ENCODE data around the gene SERPINE1. TPM values are rescaled to one million over a fixed set of nuclear protein-coding genes. Genes with fewer than 3 reads are reported as not detected.
A peak's percentile ranks its signal among the peaks of the same experiment; 100 is the strongest.
"Not testable (repeated sequence)": the region's sequence is repeated elsewhere in the genome, so short reads cannot be mapped to it uniquely, and the experiment has no call there.

The SERPINE1 gene
- total and polyA plus RNA-seq, 9 donors: 4.0 to 81.6 (median 19.9) TPM

GRCh38 chr7:101104799-101105198, 22.1 kb upstream of the SERPINE1 start:
- H3K4me1 ChIP-seq (ENCODE audit: insufficient read depth): peaks cover 4% of the 10 kb centered on the region
- 72 to 77% (median 76%) methylated on average over 3 of the region's 3 CpGs for WGBS, 3 donors
- intact Hi-C loops (cut with DNase I): loop anchor here in 1 of 4 donors (5.0 kb wide), 1 partner anchor 33 kb away; no protein-coding TSS in a partner anchor
- no peak overlapping the region for H3K4me3 ChIP-seq
- TF ChIP-seq EP300 (IDR thresholded peaks at IDR 0.05) (no peak), POLR2A (IDR thresholded peaks at IDR 0.05) (no peak), CTCF (IDR thresholded peaks at IDR 0.05) (no peak)
- no peak overlapping the region for H3K27ac ChIP-seq
- no peaks in the 10 kb centered on the region for H3K27me3 ChIP-seq
- DNase-seq: no peak
- H3K36me3 ChIP-seq: no peaks in the 10 kb centered on the region
- H3K9me3 ChIP-seq: no peaks in the 10 kb centered on the region

DNA sequence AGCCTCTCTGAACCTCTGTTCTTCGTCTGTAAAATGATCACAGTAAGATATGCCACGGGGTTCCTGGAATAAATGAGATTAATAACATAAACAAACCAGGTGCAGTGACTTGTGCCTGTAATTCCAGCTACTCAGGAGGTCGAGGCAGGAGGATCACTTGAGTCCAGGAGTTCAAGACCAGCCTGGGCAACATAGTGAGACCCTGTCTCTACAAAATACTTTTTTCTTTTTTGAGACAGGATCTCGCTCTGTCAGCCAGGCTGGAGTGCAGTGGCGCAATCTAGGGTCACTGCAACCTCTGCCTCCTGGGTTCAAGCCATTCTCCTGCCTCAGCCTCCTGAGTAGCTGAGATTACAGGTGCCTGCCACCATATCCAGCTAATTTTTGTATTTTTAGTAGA, 21.7 kb upstream of the SERPINE1 start:
- H3K36me3 ChIP-seq; H3K4me1 ChIP-seq (ENCODE audit: insufficient read depth); H3K9me3 ChIP-seq; intact Hi-C loops (cut with DNase I); H3K4me3 ChIP-seq; DNase-seq; H3K27me3 ChIP-seq; H3K27ac ChIP-seq: not testable (repeated sequence)
- 78 to 83% (median 82%) methylated on average over 5 of the region's 5 CpGs for WGBS, 3 donors

DNA sequence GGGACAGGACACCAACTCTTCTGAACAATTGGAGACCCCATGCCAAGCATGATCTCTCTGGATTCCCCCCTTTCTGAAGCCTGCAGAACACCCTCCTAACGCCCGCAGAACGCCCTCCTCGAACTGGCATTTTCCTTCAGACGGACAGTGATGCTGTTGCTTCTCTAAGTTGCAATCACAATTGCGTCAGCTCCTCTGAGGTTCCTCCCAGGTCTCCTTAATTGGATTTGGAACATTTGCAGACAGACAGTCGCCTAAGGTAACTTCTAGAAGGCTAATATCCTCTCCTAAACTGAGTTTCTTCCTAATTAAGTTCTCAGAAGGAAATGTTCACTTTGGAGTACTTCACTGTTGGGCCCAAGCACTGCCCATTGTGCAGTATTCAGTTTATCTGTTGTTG, 20.5 kb upstream of the SERPINE1 start:
- WGBS, 3 donors: 91 to 93% (median 92%) methylated on average over 7 of the region's 7 CpGs

GRCh38 chr7:101108330-101108857, 18.5 kb upstream of the SERPINE1 start:
- Histone ChIP-seq H3K4me3 (no peak overlapping the region), H3K9me3 (no peaks in the 10 kb centered on the region), H3K4me1 (ENCODE audit: insufficient read depth) (peaks cover 8% of the 10 kb centered on the region), H3K36me3 (no peaks in the 10 kb centered on the region), H3K27ac (no peak overlapping the region), H3K27me3 (no peaks in the 10 kb centered on the region)
- 34 to 42% (median 42%) methylated on average over 16 of the region's 16 CpGs for WGBS, 3 donors
- intact Hi-C loops (cut with DNase I): no loop called here
- DNase-seq: peak in 3 of 5 donors; percentile 70 to 81 (median 71)
- TF ChIP-seq POLR2A (IDR thresholded peaks at IDR 0.05): no peak
- TF ChIP-seq EP300 (IDR thresholded peaks at IDR 0.05): no peak
- no peak for TF ChIP-seq CTCF (IDR thresholded peaks at IDR 0.05)

More for the DNA sequence above, 20.5 kb upstream of the SERPINE1 start:
- intact Hi-C loops (cut with DNase I): no loop called here
- no peaks in the 10 kb centered on the region for H3K27me3 ChIP-seq
- no peak for DNase-seq
- peaks cover 2% of the 10 kb centered on the region for H3K4me1 ChIP-seq (ENCODE audit: insufficient read depth)
- no peak for TF ChIP-seq EP300 (IDR thresholded peaks at IDR 0.05)
- no peak for TF ChIP-seq CTCF (IDR thresholded peaks at IDR 0.05)
- TF ChIP-seq POLR2A (IDR thresholded peaks at IDR 0.05): no peak
- no peaks in the 10 kb centered on the region for H3K36me3 ChIP-seq
- no peaks in the 10 kb centered on the region for H3K9me3 ChIP-seq
- no peak overlapping the region for H3K27ac ChIP-seq
- H3K4me3 ChIP-seq: no peak overlapping the region

DNA sequence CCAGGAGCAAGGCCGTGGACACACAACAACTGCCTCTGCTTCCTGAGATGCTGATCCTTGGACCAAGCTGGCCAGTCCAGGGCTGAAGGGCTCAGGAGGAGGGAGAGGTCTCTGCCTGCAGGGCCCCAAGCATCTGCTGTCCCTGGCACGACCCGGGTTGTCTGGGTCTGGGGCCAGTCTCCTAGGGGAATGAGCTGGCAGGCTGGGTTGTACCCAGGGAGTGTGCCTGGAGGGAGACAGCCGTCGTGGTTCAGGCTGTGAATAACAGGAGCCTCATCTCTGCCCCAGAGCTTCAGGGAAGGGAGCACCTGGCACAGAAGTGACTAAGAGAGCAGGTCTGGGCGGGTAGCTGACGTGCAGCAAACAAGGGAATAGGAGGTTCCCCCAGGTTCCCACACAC, 17.9 kb upstream of the SERPINE1 start:
- Histone ChIP-seq H3K27me3 (no peaks in the 10 kb centered on the region), H3K4me1 (ENCODE audit: insufficient read depth) (peaks cover 8% of the 10 kb centered on the region), H3K27ac (no peak overlapping the region), H3K36me3 (no peaks in the 10 kb centered on the region), H3K4me3 (no peak overlapping the region), H3K9me3 (no peaks in the 10 kb centered on the region)
- WGBS, 3 donors: 79 to 87% (median 81%) methylated on average over 7 of the region's 7 CpGs
- TF ChIP-seq POLR2A (IDR thresholded peaks at IDR 0.05) (no peak), CTCF (IDR thresholded peaks at IDR 0.05) (no peak), EP300 (IDR thresholded peaks at IDR 0.05) (no peak)
- no peak for DNase-seq
- intact Hi-C loops (cut with DNase I): no loop called here
